Activated T-cell treated with anti-CD3 and anti-CD28 coated beads, Interleukin-2, amount 50 U/mL, for 4 hours (primary cell): Measurements from ENCODE around the gene QSOX1. TPM values are rescaled to one million over a fixed set of nuclear protein-coding genes. Genes with fewer than 3 reads are reported as not detected.
"Not testable (repeated sequence)": the region's sequence is repeated elsewhere in the genome, so short reads cannot be mapped to it uniquely, and the experiment has no call there.

ENCODE experiments used
- ATAC-seq, 2 donors: fragments of 200-7000 bp; cut with Tn5 transposase; one replicate each; pipeline ENCODE4 v1.10.0; 2021
- DNase-seq: peaks from one replicate; pipeline ENCODE4 v3.0.0-alpha.2; 2020
- H3K27me3 Mint-ChIP-seq: one replicate; pipeline ENCODE4 v1.8.0; 2021; ENCODE audit warnings: low read depth, mixed read lengths
- H3K36me3 Mint-ChIP-seq: one replicate; pipeline ENCODE4 v1.8.0; 2022; ENCODE audit warnings: mixed read lengths; ENCODE audit not compliant: insufficient read depth
- H3K4me1 Mint-ChIP-seq: one replicate; pipeline ENCODE4 v1.8.0; 2021; ENCODE audit warnings: low read depth, mixed read lengths
- H3K4me3 Mint-ChIP-seq: one replicate; pipeline ENCODE4 v1.8.0; 2021; ENCODE audit warnings: mild to moderate bottlenecking, moderate library complexity, mixed read lengths
- H3K9me3 Mint-ChIP-seq: one replicate; pipeline ENCODE4 v1.8.0; 2021; ENCODE audit warnings: mixed read lengths
- total RNA-seq, 3 donors: library from RNA; stranded (reverse); gene quantifications; one replicate each; pipeline ENCODE4 v1.2.1, GENCODE V29; 2021

QSOX1 gene
- total RNA-seq, 3 donors from 2014 or later, result 34.3 to 38.5 (median 38.1) TPM

DNA sequence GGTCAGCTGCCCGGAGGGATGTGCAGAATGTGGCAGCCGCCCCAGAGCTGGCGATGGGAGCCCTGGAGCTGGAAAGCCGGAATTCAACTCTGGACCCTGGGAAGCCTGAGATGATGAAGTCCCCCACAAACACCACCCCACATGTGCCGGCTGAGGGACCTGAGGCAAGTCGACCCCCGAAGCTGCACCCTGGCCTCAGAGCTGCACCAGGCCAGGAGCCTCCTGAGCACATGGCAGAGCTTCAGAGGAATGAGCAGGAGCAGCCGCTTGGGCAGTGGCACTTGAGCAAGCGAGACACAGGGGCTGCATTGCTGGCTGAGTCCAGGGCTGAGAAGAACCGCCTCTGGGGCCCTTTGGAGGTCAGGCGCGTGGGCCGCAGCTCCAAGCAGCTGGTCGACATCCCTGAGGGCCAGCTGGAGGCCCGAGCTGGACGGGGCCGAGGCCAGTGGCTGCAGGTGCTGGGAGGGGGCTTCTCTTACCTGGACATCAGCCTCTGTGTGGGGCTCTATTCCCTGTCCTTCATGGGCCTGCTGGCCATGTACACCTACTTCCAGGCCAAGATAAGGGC, 41.9 kb downstream of the QSOX1 start:
- H3K27me3 Mint-ChIP-seq, result no peaks in the 10 kb centered on the region
- H3K36me3 Mint-ChIP-seq, result peaks cover 22% of the 10 kb centered on the region
- DNase-seq (no peak), ATAC-seq (no peak)
- no peak overlapping the region for H3K4me3 Mint-ChIP-seq
- peaks cover 10% of the 10 kb centered on the region for H3K4me1 Mint-ChIP-seq
- H3K9me3 Mint-ChIP-seq, result no peaks in the 10 kb centered on the region

DNA sequence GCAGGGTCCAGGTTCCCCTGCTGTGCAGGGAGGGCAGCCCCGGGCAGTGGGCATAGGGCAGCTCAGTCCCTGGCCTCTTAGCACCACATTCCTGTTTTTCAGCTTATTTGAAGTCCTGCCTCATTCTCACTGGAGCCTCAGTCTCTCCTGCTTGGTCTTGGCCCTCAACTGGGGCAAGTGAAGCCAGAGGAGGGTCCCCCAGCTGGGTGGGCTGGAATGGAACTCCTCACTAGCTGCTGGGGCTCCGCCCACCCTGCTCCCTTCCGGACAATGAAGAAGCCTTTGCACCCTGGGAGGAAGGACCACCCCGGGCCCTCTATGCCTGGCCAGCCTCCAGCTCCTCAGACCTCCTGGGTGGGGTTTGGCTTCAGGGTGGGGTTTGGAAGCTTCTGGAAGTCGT, 42.6 kb downstream of the QSOX1 start:
- no peak overlapping the region for H3K4me3 Mint-ChIP-seq
- H3K4me1 Mint-ChIP-seq, result peaks cover 3% of the 10 kb centered on the region
- no peak for ATAC-seq
- H3K9me3 Mint-ChIP-seq, result no peaks in the 10 kb centered on the region
- no peak for DNase-seq
- H3K27me3 Mint-ChIP-seq, result no peaks in the 10 kb centered on the region
- peaks cover 17% of the 10 kb centered on the region for H3K36me3 Mint-ChIP-seq

DNA sequence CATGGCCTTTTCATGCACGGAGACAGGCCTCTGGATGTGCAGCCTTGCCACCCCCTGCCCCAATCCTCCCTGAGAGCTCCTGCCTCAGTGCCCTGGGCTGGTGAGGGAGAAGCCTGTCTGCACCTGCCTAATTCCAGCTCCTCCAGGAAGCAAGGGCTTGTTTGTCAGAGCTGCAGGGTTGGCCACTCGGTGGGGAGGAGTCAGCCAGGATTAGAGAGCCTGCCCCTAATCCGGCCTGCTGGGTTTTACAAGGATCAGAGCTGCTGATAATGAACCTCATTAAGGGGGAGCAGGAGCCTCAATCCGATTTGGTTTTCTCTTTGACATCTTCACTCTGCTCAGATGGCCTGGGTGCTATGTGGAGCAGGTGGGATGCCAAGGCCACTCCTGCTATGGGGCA, 43.5 kb downstream of the QSOX1 start:
- ATAC-seq, result no peak

DNA sequence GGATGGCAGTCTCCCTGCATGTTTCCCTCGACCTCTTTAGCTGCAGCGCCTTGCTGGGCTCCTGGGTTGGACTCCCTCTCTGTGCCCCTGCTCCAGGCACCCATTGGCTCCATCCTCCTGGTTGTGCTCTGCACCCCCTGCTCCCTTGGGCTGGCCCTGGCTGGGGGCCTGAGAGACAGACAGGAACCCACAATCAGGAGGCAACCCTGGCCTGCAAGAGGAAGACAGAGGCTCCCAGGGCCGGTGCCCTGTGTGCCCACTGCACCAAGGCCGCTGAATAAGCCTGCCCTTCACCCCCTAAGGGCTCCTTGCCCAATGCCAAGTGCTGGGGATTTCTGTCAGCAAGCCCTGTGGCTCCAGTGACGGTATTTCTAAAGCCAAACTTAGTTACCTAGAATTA, 43.9 kb downstream of the QSOX1 start:
- H3K27me3 Mint-ChIP-seq, result no peaks in the 10 kb centered on the region
- no peaks in the 10 kb centered on the region for H3K4me1 Mint-ChIP-seq
- ATAC-seq (no peak), DNase-seq (no peak)
- H3K9me3 Mint-ChIP-seq, result no peaks in the 10 kb centered on the region
- H3K4me3 Mint-ChIP-seq, result no peak overlapping the region
- peaks cover 6% of the 10 kb centered on the region for H3K36me3 Mint-ChIP-seq

More for the DNA sequence above, 43.5 kb downstream of the QSOX1 start:
- Mint-ChIP-seq H3K4me3 (no peak overlapping the region), H3K27me3 (no peaks in the 10 kb centered on the region), H3K4me1 (no peaks in the 10 kb centered on the region), H3K36me3 (peaks cover 7% of the 10 kb centered on the region), H3K9me3 (no peaks in the 10 kb centered on the region)
- no peak for DNase-seq

DNA sequence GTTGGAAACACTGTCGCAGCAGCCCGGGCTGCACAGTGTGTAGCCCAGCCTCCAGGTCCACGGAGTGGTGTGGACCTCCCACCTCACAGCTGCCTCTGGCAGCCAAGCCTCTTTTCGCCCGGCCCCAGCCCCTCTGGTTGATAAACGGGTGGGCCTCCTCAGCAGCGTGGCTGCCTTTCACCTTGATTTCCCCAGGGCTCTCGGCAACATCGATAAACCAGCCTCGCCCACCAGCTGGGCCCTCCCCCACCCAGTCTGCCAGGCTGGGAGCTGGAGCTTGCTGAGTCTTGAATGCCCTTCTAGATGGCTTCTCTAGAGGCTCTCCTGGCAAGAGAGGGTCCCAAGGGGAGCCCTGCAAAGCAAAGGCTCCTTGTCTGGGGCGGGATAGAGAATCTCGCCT, 44.3 kb downstream of the QSOX1 start:
- no peak for ATAC-seq
- Mint-ChIP-seq H3K36me3 (peaks cover 6% of the 10 kb centered on the region), H3K4me3 (no peak overlapping the region), H3K9me3 (no peaks in the 10 kb centered on the region), H3K27me3 (no peaks in the 10 kb centered on the region), H3K4me1 (no peaks in the 10 kb centered on the region)
- no peak for DNase-seq

DNA sequence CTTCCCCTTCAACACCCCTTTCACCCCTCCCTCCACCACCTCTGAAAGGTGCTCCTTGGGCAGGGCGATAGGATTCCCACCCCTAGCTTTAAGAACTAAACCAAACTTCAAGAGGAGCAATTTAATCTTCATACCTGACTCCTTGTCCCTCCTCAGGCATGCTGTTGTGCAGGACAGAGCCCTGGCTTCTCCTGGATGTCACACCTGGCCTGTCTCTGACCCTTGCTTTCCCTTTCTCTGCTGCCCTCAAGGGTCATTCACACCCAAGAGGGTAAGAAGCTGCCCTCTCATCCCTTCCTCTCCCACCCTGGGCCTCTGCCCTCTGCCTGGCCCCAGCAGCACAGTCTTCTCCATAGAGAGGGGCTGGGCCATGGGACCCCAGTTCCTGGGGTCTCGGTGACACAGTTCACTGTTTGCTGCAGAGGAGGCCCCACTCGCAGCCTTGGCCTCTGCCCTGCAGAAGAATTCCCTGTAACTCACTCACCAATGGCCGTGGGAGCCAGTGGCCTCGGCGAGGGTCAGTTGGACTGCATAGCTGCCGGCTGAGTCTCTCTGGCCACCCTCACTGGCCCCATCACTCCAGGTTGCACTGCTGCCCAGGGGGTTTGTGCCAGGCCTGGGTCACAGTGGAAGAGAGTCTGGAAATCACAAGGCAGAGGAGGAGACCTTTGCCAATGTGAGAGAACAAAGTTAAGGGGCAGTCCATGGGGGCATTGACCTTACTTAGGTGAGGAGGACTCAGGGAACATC, 47.0 kb downstream of the QSOX1 start:
- Mint-ChIP-seq H3K4me3 (no peak overlapping the region), H3K36me3 (no peaks in the 10 kb centered on the region), H3K27me3 (no peaks in the 10 kb centered on the region), H3K9me3 (no peaks in the 10 kb centered on the region), H3K4me1 (no peaks in the 10 kb centered on the region)
- ATAC-seq, result no peak
- no peak for DNase-seq

DNA sequence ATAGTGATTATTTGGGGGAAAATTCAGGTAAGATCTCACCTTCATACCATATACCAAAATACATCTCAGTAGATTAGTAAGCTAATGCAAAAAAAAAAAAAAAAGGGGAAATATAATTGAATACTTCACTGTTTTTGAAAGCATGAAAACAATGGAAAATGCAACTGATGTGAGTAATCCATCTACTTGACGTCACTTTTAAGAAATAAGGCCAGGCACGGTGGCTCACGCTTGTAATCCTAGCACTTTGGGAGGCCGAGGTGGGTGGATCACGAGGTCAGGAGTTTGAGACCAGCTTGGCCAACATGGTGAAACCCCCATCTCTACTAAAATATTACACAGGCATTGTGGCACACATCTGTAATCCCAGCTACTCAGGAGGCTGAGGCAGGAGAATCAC, 47.9 kb downstream of the QSOX1 start:
- not testable (repeated sequence) for H3K9me3 Mint-ChIP-seq, H3K36me3 Mint-ChIP-seq, ATAC-seq, H3K4me3 Mint-ChIP-seq, H3K27me3 Mint-ChIP-seq, H3K4me1 Mint-ChIP-seq, DNase-seq

DNA sequence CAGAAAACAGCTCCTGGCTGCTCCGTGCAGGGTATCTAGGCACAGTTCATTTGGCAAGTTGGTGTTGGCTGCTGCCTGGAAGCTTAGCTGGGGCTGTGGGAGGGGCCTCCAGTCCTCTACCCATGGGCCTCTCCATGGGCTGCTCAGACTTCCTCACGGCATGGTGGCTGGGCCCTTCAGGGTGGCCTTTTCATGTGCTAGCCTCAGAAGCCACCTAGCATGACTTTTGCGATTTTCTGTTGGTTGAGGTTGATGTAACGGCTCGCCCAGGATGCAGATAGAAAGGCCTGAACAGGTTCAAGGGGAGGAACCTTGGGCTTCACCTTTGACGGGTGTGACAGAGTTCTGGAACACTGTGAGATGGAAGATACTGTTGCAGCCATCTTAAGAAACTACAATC, 49.6 kb downstream of the QSOX1 start:
- no peak overlapping the region for H3K4me3 Mint-ChIP-seq
- ATAC-seq, result no peak
- no peaks in the 10 kb centered on the region for H3K27me3 Mint-ChIP-seq
- no peaks in the 10 kb centered on the region for H3K9me3 Mint-ChIP-seq
- H3K36me3 Mint-ChIP-seq, result no peaks in the 10 kb centered on the region
- DNase-seq, result no peak
- H3K4me1 Mint-ChIP-seq, result no peaks in the 10 kb centered on the region

DNA sequence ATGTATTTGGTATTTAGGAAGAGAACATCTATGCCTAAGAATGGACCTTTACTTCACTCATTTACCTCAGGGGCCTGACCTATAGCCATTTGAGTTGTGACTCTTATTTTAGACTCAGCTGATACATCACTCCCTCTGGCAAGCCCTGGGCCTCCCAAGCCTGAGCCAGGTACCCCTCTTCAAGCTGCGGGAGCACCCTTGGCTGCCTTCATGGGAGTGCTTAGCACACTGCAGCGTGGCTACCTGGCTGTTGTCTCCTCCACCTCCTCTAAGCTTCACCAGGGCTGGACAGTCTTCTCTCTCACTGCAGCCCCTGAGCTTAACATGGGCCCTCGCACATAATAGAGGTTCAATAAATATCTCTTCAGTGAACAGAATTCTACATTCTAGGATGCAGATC, 51.9 kb downstream of the QSOX1 start:
- Mint-ChIP-seq H3K27me3 (peaks cover 2% of the 10 kb centered on the region), H3K36me3 (no peaks in the 10 kb centered on the region), H3K4me1 (no peaks in the 10 kb centered on the region), H3K4me3 (no peak overlapping the region), H3K9me3 (no peaks in the 10 kb centered on the region)
- no peak for ATAC-seq
- no peak for DNase-seq

DNA sequence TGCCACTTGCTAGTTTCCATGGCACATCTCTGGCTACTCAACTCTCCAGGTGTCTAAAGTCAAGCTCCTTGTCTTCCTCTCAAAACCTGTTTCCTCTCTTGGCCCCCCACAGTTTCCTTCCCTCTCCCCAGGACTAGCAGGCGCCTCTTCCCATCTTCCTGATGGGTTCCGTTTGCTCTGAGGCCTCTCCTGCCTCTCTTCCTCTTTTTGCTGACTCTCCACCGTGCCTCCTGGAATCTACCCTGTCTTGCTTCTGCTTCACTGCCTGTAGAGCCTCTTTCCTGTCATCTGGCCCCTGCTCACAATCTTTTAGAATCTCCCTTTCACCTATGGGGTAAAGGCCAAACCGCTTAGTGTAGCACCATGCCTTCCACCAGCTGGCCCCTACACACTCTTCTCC, 53.6 kb downstream of the QSOX1 start:
- Mint-ChIP-seq H3K4me3 (no peak overlapping the region), H3K4me1 (peaks cover 2% of the 10 kb centered on the region), H3K27me3 (peaks cover 2% of the 10 kb centered on the region), H3K9me3 (no peaks in the 10 kb centered on the region), H3K36me3 (no peaks in the 10 kb centered on the region)
- ATAC-seq (no peak), DNase-seq (no peak)

DNA sequence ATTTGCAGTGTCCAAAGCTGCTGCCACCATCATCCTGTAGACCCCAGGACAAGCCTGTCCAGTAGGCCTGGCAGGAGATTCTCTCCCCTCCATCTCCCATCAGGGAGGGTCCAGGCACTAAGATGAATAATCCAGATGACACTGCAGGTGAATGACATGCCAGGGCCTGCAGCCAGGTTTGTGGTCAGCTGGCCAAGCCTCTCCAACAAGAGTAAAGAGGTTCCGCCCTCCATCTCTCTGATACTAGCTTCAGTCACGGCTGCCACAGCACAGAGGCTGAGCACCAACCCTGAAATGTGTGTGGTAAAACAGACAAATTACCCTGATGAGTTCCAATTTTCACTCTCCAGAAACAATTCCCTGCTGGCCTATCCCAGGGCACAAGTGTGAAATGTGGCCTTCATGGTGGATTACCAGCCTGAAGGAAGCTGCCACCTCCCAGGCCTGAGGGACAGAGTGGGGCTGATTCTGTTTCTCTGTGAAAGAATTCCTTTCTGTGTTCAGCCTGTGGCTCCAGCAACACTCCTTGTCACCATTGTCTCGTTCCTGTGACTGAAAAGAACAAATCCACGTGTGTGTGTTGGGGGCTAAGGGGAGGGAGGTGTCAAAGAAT, 55.4 kb downstream of the QSOX1 start:
- H3K9me3 Mint-ChIP-seq, result no peaks in the 10 kb centered on the region
- peaks cover 9% of the 10 kb centered on the region for H3K4me1 Mint-ChIP-seq
- no peaks in the 10 kb centered on the region for H3K36me3 Mint-ChIP-seq
- peaks cover 2% of the 10 kb centered on the region for H3K27me3 Mint-ChIP-seq
- DNase-seq (no peak), ATAC-seq (no peak)
- H3K4me3 Mint-ChIP-seq, result no peak overlapping the region

DNA sequence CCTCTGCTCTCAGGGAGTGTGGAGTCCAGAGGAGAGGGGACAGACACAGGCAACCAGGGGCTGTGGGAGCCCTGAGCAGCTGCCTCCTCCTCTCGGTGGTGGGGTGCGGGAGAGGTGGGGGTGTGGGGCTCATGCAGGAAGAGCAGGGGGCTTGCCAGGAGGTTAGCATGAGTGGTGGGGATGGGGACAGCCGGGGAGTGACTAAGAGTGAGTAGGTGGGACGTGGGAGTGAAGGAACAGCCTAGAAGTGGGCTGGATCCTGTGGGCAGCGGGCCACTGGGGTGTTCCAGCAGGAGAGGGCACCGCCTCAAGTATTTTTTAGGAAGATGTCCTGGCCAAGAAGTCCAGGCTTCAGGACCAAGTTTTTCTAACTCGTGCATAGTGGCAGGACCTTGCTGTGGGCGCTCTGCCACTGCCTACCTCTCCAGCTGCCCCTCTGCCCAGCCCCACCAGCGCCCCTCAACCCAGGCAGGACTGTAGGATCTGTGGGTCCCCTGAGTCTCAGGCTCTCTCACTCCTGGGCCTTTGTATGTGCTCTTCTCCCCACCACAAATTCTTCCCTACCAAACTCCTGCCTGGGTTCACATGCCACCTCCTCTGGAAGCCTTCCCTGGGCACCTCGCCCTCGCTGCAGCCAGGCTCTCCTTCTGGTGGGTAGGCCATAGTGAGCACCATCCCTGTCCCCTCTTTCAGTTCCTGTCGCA, 56.6 kb downstream of the QSOX1 start:
- DNase-seq (no peak), ATAC-seq (no peak)
- no peak overlapping the region for H3K4me3 Mint-ChIP-seq
- H3K36me3 Mint-ChIP-seq, result no peaks in the 10 kb centered on the region
- H3K27me3 Mint-ChIP-seq, result peaks cover 2% of the 10 kb centered on the region
- H3K9me3 Mint-ChIP-seq, result no peaks in the 10 kb centered on the region
- H3K4me1 Mint-ChIP-seq, result peaks cover 9% of the 10 kb centered on the region

DNA sequence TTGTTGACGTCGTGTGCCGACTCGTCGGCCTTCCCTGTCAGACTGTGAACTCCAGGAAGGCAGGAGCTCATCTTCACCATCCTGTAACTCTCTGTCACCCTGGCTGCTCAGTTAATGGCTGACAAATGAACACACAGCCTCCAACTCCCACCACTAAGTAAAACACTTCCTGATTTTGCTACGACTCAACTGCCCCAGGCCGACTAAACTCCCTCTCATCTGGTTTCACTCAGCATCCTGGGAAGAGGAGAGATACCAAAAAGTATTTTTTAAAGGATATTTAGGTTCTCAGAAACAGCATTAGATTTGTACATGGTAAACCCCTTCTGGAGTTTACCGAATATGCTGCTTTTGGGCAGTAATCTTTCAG, 57.2 kb downstream of the QSOX1 start:
- ATAC-seq, result no peak
- Mint-ChIP-seq H3K9me3 (no peaks in the 10 kb centered on the region), H3K27me3 (peaks cover 2% of the 10 kb centered on the region), H3K36me3 (no peaks in the 10 kb centered on the region), H3K4me1 (peaks cover 9% of the 10 kb centered on the region), H3K4me3 (no peak overlapping the region)
- no peak for DNase-seq

DNA sequence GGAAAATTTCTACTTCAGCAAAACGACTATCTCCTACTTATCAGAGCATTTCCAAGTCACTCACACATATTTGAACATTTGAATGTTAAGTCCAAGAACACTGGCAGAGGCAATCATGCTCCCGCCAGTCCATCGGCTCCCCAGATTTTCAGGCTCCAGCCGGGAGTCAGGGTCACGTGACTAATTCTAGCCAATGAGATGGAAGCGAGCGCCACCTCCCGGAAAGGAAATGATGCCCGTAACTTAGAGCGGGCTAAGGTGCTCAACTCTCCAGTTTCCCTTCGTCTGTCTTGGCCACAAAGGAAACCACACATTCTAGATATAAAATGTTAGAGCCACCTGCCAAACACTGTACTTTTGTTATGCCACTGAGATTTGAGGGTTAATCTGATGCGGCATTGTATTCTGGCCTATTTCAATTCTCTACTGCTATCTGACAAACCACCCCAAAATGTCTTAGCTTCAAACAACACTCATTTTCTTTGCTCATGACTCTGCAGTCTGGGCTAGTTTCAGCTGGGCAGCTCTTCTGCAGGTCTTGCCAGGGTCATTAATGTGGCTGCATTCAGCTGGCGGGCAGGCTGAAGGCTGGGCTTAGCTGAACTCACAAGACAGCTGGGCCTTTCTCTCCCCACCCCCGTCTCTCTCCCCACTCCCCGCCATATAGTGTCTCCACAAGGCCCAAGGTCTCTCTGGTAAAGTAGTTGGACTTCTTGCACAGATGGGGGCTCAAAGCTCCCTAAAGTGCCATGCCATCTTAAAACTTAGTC, 58.9 kb downstream of the QSOX1 start:
- Mint-ChIP-seq H3K9me3 (no peaks in the 10 kb centered on the region), H3K27me3 (peaks cover 2% of the 10 kb centered on the region), H3K4me1 (peaks cover 9% of the 10 kb centered on the region), H3K36me3 (no peaks in the 10 kb centered on the region), H3K4me3 (no peak overlapping the region)
- peak; percentile 47 to 62 for ATAC-seq
- no peak for DNase-seq
